ENCODE results near the gene ZNF574. TPM values are rescaled to one million over a fixed set of nuclear protein-coding genes. Genes with fewer than 3 reads are reported as not detected.
"Not testable (repeated sequence)": the region's sequence is repeated elsewhere in the genome, so short reads cannot be mapped to it uniquely, and the experiment has no call there.

Gene ZNF574
- total RNA-seq, 2 experiments from 2014 or later: 16.8 to 17.2 TPM

GRCh38 chr19:42093926-42094325 is 18.0 kb downstream of the ZNF574 start:
- ChIA-PET POLR2A (no interaction called here), CTCF (interaction anchor here (0.7 kb wide), 1 partner anchor 35 kb away, joined by 3 read pairs; no protein-coding TSS in a partner anchor)

GRCh38 chr19:42095142-42095813 is 19.3 kb downstream of the ZNF574 start:
- POLR2A ChIA-PET: no interaction called here

GRCh38 chr19:42095814-42096230 is 19.9 kb downstream of the ZNF574 start:
- POLR2A ChIA-PET: no interaction called here
- CTCF ChIA-PET: interaction anchor here (0.9 kb wide), 2 partner anchors 13 to 37 kb away, joined by 3 read pairs; no protein-coding TSS in a partner anchor

More at GRCh38 chr19:42095142-42095813, 19.3 kb downstream of the ZNF574 start:
- CTCF ChIA-PET: interaction anchor here (0.6 to 0.9 kb wide), 3 partner anchors 14 to 891 kb away, joined by 3 read pairs; no protein-coding TSS in a partner anchor

GRCh38 chr19:42096255-42096837 is 20.4 kb downstream of the ZNF574 start:
- POLR2A ChIA-PET: interaction anchor here (1.0 kb wide), 1 partner anchor 20 kb away, joined by 3 read pairs; the partner anchor contains the start of gene ZNF574
- CTCF ChIA-PET: interaction anchor here (0.7 to 0.9 kb wide), 5 partner anchors 12 to 286 kb away, joined by 3 to 7 read pairs (median 3); no protein-coding TSS in a partner anchor

DNA sequence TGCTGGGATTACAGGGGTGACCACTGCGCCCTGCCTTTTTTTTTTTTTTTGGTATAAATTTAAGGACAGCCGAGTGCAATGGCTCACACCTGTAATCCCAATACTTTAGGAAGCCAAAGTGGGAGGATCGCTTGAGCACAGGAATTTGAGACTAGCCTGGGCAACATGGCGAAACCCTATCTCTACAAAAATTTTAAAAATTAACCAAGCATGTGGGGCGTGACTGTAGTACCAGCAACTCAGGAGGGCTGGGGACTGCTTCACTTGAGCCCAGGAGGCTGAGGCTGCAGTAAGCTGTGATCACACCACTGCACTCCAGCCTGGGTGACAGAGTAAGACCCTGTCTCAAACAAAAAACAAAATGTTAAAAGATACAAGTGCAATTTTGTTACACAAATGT is 21.5 kb downstream of the ZNF574 start:
- ChIA-PET CTCF (interaction anchor here (0.7 kb wide), 1 partner anchor 350 kb away, joined by 4 read pairs; no protein-coding TSS in a partner anchor), POLR2A (no interaction called here)

DNA sequence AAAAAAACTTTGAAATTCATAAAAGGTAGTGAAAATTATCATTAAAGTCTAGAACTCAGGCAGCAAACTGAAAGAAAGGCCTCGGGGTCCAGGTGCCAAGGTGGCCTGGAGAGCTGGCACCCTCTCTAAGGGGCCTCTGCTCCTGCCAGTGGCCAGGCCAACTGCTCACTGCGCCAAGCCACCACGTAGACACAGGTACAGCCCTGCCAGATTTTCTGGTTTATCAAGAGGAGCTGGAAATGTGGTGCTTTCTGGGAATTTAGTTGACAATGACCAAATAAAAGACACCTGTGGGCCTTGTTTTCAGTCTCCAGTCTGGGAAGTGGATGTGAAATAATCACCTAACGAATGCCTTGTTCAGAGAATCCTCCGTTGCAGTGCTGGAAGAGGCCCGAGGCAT is 22.8 kb downstream of the ZNF574 start:
- ChIA-PET CTCF (interaction anchor here (0.8 to 1.6 kb wide), 2 partner anchors 10 to 11 kb away, joined by 3 read pairs; no protein-coding TSS in a partner anchor), POLR2A (interaction anchor here (0.6 kb wide), 1 partner anchor 43 kb away, joined by 5 read pairs; no protein-coding TSS in a partner anchor)

DNA sequence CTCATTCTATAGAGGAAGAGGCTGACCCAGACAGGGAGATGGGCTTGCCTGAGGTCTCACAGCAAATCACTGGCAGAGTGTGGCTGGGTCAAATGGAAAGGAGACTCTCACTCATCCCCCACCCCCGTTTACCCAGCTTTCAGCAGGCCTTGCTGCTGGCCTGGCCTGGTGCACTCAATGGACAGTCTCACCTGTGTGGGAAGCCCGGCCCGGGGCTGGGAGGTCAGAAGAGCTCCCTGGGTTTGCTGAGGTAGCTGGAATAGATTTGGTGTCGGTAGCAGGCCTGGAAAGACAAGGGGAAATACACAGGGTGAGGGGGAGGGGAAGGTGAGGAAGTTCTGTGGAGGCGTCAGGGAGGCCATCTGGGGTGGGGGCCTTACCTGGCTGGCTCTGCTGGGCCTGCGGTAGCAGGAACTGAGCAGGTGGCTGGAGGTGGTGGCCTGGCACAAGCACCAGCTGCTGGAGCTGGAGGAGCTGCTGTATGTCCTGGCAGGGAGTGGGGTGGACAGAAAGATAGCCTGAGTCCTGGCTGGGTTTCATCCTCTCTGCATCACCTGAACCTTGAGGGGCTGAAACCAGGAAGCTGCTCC is 23.5 kb downstream of the ZNF574 start:
- POLR2A ChIA-PET: interaction anchor here (0.6 kb wide), 1 partner anchor 43 kb away, joined by 5 read pairs; no protein-coding TSS in a partner anchor
- CTCF ChIA-PET: interaction anchor here (0.6 to 1.6 kb wide), 3 partner anchors 9 to 42 kb away, joined by 3 read pairs; no protein-coding TSS in a partner anchor

DNA sequence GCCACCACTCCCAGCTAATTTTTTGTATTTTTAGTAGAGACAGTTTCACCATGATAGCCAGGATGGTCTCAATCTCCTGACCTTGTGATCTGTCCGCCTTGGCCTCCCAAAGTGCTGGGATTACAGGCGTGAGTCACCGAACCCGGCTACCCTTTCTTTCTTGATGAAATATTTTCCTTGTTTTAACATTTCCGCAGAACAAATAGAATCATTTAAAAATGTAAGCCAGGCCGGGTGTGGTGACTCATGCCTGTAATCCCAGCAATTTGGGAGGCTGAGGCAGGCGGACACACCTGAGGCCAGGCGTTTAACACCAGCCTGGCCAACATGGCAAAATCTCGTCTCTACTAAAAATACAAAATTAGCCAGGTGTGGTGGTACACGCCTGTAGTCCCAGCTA is 24.3 kb downstream of the ZNF574 start:
- CTCF ChIA-PET: interaction anchor here (1.6 kb wide), 1 partner anchor 10 kb away, joined by 3 read pairs; no protein-coding TSS in a partner anchor
- POLR2A ChIA-PET: not testable (repeated sequence)

GRCh38 chr19:42102877-42103276 is 26.9 kb downstream of the ZNF574 start:
- CTCF ChIA-PET: interaction anchor here (0.8 to 2.3 kb wide), 2 partner anchors 30 to 79 kb away, joined by 3 to 7 read pairs; partner anchors contain the start of gene POU2F2
- POLR2A ChIA-PET: no interaction called here

DNA sequence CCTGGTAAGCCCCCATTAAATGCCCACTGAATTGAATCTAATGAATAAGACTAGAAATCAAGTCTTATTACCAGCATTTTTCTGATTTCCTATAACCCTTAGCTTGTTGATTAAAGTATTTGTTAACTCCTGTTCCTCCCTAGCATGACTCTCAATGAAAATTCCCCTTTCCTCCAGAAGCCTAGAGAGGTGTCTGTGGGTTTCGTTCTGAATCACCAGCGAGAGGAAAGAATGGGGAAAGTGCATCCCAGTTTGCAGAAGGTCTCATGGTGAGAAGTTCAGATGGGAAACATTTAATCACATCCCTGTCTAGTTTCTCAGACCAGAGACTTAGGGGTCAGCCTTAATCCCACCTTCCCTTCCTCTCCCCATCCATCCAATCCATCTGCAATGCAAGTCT is 29.4 kb downstream of the ZNF574 start:
- POLR2A ChIA-PET: no interaction called here
- CTCF ChIA-PET: interaction anchor here (1.1 kb wide), 1 partner anchor 27 kb away, joined by 3 read pairs; the partner anchor contains the start of gene POU2F2

GRCh38 chr19:42108527-42109389 is 32.8 kb downstream of the ZNF574 start:
- ChIA-PET POLR2A (no interaction called here), CTCF (interaction anchor here (0.6 to 5.2 kb wide), 33 partner anchors 10 to 325 kb away, joined by 3 to 48 read pairs (median 4); partner anchors contain the start of genes POU2F2 and ZNF526)

GRCh38 chr19:42109896-42110295 is 33.9 kb downstream of the ZNF574 start:
- ChIA-PET CTCF (interaction anchor here (0.8 to 5.2 kb wide), 10 partner anchors 9 to 292 kb away, joined by 3 to 48 read pairs (median 5); partner anchors contain the start of gene POU2F2), POLR2A (no interaction called here)

DNA sequence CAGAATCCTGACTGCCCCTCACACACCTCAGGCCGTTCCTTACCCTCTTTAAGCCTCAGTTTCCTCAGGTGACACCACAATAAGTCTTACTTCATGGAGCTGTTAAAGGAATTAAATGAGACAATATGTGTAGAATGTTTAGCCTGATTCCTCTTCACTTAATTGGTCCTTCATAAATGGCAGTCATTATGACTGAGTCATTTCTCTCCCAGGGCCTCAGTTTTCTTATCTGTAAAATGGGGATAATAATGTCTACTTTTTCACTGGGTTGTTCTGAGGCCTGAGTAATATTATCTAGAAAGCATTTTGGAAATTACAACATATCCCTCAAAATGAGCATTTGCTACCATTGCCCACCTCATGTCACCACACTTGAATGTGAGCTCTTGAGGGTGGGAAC is 34.7 kb downstream of the ZNF574 start:
- CTCF ChIA-PET: interaction anchor here (0.9 to 5.2 kb wide), 7 partner anchors 9 to 75 kb away, joined by 3 to 48 read pairs (median 4); partner anchors contain the start of gene POU2F2
- POLR2A ChIA-PET: no interaction called here

GRCh38 chr19:42111384-42111783 is 35.4 kb downstream of the ZNF574 start:
- CTCF ChIA-PET: interaction anchor here (0.9 to 5.2 kb wide), 5 partner anchors 9 to 72 kb away, joined by 3 to 48 read pairs (median 4); no protein-coding TSS in a partner anchor
- POLR2A ChIA-PET: no interaction called here

GRCh38 chr19:42111811-42112210 is 35.8 kb downstream of the ZNF574 start:
- POLR2A ChIA-PET: no interaction called here
- CTCF ChIA-PET: interaction anchor here (1.7 to 5.2 kb wide), 2 partner anchors 12 to 72 kb away, joined by 4 to 48 read pairs; no protein-coding TSS in a partner anchor

GRCh38 chr19:42113641-42114348 is 37.8 kb downstream of the ZNF574 start:
- POLR2A ChIA-PET: no interaction called here
- CTCF ChIA-PET: interaction anchor here (0.6 to 2.3 kb wide), 3 partner anchors 17 to 71 kb away, joined by 3 to 8 read pairs (median 3); partner anchors contain the start of gene POU2F2

DNA sequence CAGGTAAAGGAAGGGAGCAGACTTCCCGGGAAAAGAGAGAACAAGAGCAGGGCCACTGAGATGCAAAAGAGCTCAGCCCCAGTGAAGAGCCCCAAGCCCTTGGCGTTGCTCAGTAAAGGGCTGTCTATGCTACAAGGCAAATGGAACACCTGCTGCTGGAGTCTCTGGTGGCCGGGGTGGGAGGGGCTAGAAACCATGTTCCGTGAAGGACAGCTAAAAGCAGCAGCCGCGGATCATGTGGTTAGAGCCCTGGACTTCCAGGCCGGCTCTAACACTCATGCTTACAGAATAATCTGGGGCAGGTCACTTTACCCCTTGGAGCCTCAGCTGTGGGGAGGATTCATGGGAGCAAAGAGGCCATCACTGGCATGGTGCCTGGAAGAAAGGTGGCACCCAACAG is 38.4 kb downstream of the ZNF574 start:
- ChIA-PET POLR2A (interaction anchor here (0.6 kb wide), 1 partner anchor 131 kb away, joined by 6 read pairs; no protein-coding TSS in a partner anchor), CTCF (interaction anchor here (1.4 to 2.3 kb wide), 2 partner anchors 18 to 165 kb away, joined by 4 to 8 read pairs; partner anchors contain the start of gene POU2F2)

All from activated CD8-positive, alpha-beta memory T cell treated with anti-CD3 and anti-CD28 coated beads for 36 hours (primary cell).